Kidney epithelial cell (primary cell): ENCODE results near the gene ERP44. TPM values are rescaled to one million over a fixed set of nuclear protein-coding genes. Genes with fewer than 3 reads are reported as not detected.

Experiments
- DNase-seq: peaks from one replicate; pipeline ENCODE4 v3.0.0-alpha.2; 2010; ENCODE audit warnings: low read depth
- H3K27me3 ChIP-seq: 2 replicates; pipeline ENCODE4 v1.6.0; 2011; ENCODE audit warnings: low read length; ENCODE audit not compliant: control insufficient read depth, insufficient read depth
- H3K36me3 ChIP-seq: 2 replicates; pipeline ENCODE4 v1.5.1; 2011; ENCODE audit warnings: low read length; ENCODE audit not compliant: control insufficient read depth, insufficient read depth
- H3K4me3 ChIP-seq: 2 replicates; pipeline ENCODE4 v1.5.1; 2011; ENCODE audit warnings: low read depth, mild to moderate bottlenecking, control low read depth, low read length
- total RNA-seq: library from RNA; depleted of rRNA; stranded (reverse); fragments of >200 nt; gene quantifications from 2 replicates; pipeline ENCODE4 v1.2.3, GENCODE V29; 2015
- TF ChIP-seq, protein P1 (sequence below): IDR thresholded peaks from 2 replicates; pipeline ENCODE4 v1.5.1; 2011; ENCODE audit warnings: mild to moderate bottlenecking, moderate library complexity, low read length, control low read depth, inconsistent platforms; ENCODE audit not compliant: insufficient read depth, poor library complexity, severe bottlenecking

The ERP44 gene
- total RNA-seq, 1 donor from 2014 or later: 22.3 TPM

DNA sequence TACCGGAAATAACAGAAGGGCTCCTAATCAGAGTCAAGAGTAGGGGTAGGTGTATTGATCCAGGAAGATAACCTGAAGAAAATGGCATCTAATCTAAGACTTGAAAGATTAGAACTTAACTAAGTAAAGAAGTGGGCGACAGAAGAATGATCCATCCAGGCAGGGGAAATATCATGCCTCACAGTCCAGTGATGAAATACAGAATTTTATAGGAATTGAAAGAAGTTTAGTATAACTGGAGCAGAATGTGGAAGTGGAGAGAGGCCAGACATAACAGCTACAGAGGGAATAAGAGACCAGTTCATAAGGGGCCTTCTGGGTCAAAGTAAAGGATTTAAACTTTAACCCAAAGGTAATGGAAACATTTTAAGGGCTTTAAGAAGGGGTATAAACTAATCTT lies 42.2 kb downstream of the ERP44 start:
- H3K27me3 ChIP-seq: no peaks in the 10 kb centered on the region
- DNase-seq: no peak
- TF ChIP-seq, protein P1, sequence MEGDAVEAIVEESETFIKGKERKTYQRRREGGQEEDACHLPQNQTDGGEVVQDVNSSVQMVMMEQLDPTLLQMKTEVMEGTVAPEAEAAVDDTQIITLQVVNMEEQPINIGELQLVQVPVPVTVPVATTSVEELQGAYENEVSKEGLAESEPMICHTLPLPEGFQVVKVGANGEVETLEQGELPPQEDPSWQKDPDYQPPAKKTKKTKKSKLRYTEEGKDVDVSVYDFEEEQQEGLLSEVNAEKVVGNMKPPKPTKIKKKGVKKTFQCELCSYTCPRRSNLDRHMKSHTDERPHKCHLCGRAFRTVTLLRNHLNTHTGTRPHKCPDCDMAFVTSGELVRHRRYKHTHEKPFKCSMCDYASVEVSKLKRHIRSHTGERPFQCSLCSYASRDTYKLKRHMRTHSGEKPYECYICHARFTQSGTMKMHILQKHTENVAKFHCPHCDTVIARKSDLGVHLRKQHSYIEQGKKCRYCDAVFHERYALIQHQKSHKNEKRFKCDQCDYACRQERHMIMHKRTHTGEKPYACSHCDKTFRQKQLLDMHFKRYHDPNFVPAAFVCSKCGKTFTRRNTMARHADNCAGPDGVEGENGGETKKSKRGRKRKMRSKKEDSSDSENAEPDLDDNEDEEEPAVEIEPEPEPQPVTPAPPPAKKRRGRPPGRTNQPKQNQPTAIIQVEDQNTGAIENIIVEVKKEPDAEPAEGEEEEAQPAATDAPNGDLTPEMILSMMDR: no peak
- H3K36me3 ChIP-seq: no peaks in the 10 kb centered on the region
- H3K4me3 ChIP-seq: no peak overlapping the region

DNA sequence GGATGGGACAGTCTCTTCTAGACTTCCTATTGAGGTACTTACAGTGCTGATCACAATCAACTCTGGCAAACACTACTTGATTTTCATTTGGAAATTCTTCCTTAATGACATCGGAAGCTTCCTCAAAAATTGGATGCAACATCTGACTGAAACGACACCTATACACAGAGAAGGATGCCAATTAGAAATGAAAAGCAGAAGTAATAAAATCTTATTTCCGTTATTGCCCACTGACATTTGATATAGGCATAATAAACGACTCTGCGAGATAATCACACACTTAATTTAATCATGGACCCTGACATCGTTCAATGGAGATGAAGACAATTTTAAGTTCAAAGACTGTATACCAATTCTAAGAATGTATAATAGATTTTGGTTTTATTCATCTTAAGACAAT lies 46.4 kb downstream of the ERP44 start:
- Histone ChIP-seq H3K27me3 (no peaks in the 10 kb centered on the region), H3K4me3 (no peak overlapping the region), H3K36me3 (no peaks in the 10 kb centered on the region)
- TF ChIP-seq, protein P1: no peak
- DNase-seq: no peak

- no peak for DNase-seq
- no peaks in the 10 kb centered on the region for H3K36me3 ChIP-seq
- no peaks in the 10 kb centered on the region for H3K27me3 ChIP-seq
- TF ChIP-seq, protein P1: no peak
- H3K4me3 ChIP-seq: no peak overlapping the region
These were observed 49.2 kb downstream of the ERP44 start for GRCh38 chr9:100049551-100049950.

DNA sequence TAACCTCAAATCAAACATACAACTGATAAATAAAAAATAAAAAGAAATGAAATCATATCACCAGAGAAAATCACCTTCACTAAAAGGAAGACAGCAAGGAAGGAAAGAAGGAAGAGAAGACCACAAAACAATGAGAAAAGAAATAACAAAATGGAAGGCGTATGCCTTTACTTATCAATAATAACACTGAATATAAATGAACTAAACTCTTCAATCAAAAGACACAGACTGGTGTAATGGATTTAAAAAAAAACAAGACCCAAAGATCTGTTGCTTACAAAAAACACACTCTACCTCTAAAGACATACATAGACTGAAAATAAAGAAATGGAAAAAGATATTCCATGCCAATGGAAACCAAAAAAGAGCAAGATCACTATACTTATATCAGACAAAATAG lies 60.3 kb downstream of the ERP44 start:
- H3K4me3 ChIP-seq: no peak overlapping the region
- TF ChIP-seq, protein P1: no peak
- no peak for DNase-seq
- H3K36me3 ChIP-seq: no peaks in the 10 kb centered on the region
- no peaks in the 10 kb centered on the region for H3K27me3 ChIP-seq

GRCh38 chr9:100033877-100034551 lies 64.8 kb downstream of the ERP44 start:
- DNase-seq: no peak
- TF ChIP-seq, protein P1: no peak
- Histone ChIP-seq H3K27me3 (no peaks in the 10 kb centered on the region), H3K4me3 (no peak overlapping the region), H3K36me3 (no peaks in the 10 kb centered on the region)

GRCh38 chr9:100030548-100030947 lies 68.3 kb downstream of the ERP44 start:
- TF ChIP-seq, protein P1: no peak
- Histone ChIP-seq H3K36me3 (no peaks in the 10 kb centered on the region), H3K4me3 (no peak overlapping the region), H3K27me3 (no peaks in the 10 kb centered on the region)
- no peak for DNase-seq
